Tibial artery (tissue), 4 donors: ENCODE data around the gene NOTCH4.
A peak's percentile ranks its signal among the peaks of the same experiment; 100 is the strongest.
"Not testable (repeated sequence)": the region's sequence is repeated elsewhere in the genome, so short reads cannot be mapped to it uniquely, and the experiment has no call there.

Source experiments
- DNase-seq, 2 donors: peaks; one replicate each; pipeline ENCODE4 v3.0.0-alpha.2; 2019
- H3K27ac ChIP-seq, 2 donors: fragments of 200-600 bp; sonication (generic) in 1 of 2; 1 replicate in 1 of 2; 2 replicates in 1 of 2; pipeline ENCODE4 v1.5.1; 2018 to 2019; ENCODE audit warnings: mild to moderate bottlenecking in 1 of 2
- H3K27me3 ChIP-seq, 2 donors: fragments of 200-600 bp; sonication (generic) in 1 of 2; one replicate each; pipeline versions ENCODE4 v1.5.1 to v1.6.0; 2016 to 2019
- H3K36me3 ChIP-seq, 3 donors: fragments of 200-600 bp; sonication (generic) in 2 of 3; one replicate each; pipeline ENCODE4 v1.5.1; 2016 to 2019; ENCODE audit warnings: mild to moderate bottlenecking in 2 of 3
- H3K4me1 ChIP-seq, 4 donors: fragments of 200-600 bp; sonication (generic) in 2 of 4; 1 replicate in 3 of 4; 2 replicates in 1 of 4; pipeline ENCODE4 v1.5.1; 2016 to 2019
- H3K4me3 ChIP-seq, 2 donors: fragments of 200-600 bp; sonication (generic) in 1 of 2; 1 replicate in 1 of 2; 2 replicates in 1 of 2; pipeline ENCODE4 v1.5.1; 2018 to 2019; ENCODE audit warnings: mild to moderate bottlenecking in 2 of 2
- H3K9me3 ChIP-seq, 3 donors: fragments of 200-600 bp; sonication (generic) in 1 of 3; one replicate each; pipeline ENCODE4 v1.5.1; 2016 to 2019
- intact Hi-C: fragments of 100-400 bp; cut with DNase I; formaldehyde crosslinking; loops from one replicate; pipeline ENCODE4 v1.15.0; 2023; ENCODE audit warnings: low total_unique reads
- TF ChIP-seq, protein P1 (sequence below), 2 experiments: fragments of 200-600 bp in 1 of 2; fragments of 450-650 bp in 1 of 2; IDR thresholded peaks; one replicate each; pipeline ENCODE4 v1.5.1; 2017 to 2019; ENCODE audit warnings: antibody characterized with exemption in 2 of 2, mild to moderate bottlenecking in 1 of 2, moderate library complexity in 1 of 2

NOTCH4 gene

DNA sequence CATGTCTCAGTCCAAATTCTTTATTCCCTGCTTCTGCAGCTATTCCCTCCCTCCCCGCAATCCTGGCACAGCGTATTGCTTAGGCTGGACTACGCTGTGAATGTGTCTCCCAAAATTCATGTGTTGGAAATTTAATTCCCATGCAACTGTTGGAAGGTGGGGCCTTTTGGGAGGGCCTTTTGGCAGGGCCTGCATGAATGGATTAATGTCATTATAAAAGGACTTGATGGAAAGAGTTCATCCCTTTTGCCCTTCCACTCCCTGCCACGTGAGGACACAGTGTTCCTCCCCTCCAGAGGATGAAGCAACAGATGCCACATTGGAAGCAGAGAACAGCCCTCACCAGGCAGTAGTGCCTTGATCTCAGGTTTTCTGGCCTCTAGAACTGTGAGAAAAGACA is 20.4 kb upstream of the NOTCH4 start:
- TF ChIP-seq, protein P1, sequence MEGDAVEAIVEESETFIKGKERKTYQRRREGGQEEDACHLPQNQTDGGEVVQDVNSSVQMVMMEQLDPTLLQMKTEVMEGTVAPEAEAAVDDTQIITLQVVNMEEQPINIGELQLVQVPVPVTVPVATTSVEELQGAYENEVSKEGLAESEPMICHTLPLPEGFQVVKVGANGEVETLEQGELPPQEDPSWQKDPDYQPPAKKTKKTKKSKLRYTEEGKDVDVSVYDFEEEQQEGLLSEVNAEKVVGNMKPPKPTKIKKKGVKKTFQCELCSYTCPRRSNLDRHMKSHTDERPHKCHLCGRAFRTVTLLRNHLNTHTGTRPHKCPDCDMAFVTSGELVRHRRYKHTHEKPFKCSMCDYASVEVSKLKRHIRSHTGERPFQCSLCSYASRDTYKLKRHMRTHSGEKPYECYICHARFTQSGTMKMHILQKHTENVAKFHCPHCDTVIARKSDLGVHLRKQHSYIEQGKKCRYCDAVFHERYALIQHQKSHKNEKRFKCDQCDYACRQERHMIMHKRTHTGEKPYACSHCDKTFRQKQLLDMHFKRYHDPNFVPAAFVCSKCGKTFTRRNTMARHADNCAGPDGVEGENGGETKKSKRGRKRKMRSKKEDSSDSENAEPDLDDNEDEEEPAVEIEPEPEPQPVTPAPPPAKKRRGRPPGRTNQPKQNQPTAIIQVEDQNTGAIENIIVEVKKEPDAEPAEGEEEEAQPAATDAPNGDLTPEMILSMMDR (IDR thresholded peaks at IDR 0.05): no peak
- Histone ChIP-seq H3K9me3 (no peaks in the 10 kb centered on the region), H3K27me3 (peaks cover 0 to 4% of the 10 kb centered on the region in 2 donors), H3K4me3 (peak overlapping the region; percentile 16 to 37), H3K4me1 (peaks cover 0 to 7% (median 3%) of the 10 kb centered on the region in 4 donors), H3K27ac (peak overlapping the region in 1 of 2 donors; percentile 30), H3K36me3 (no peaks in the 10 kb centered on the region)
- intact Hi-C loops: no loop called here
- peak; percentile 74 to 77 for DNase-seq

DNA sequence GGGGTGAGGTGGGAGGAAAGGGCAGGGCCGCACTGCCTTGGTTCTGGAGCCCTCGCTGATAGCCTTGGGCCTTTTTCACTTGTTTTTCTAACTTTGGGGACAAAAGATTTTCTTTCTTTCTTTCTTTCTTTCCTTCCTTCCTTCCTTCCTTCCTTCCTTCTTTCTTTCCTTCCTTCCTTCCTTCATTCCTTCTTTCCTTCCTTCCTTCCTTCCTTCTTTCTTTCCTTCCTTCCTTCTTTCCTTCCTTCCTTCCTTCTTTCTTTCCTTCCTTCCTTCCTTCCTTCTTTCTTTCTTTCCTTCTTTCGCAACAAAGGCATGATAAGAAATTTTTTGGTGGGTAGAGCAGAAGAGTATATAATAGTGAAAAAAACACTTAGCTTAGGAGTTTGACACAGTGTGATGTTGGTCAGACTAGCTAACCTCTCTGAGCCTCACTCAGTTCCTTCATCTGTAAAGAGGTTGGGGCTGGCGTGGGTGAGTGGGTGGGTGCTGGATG is 18.5 kb upstream of the NOTCH4 start:
- H3K9me3 ChIP-seq, H3K36me3 ChIP-seq, H3K4me3 ChIP-seq, H3K27ac ChIP-seq, DNase-seq, intact Hi-C loops, H3K4me1 ChIP-seq, H3K27me3 ChIP-seq: not testable (repeated sequence)

DNA sequence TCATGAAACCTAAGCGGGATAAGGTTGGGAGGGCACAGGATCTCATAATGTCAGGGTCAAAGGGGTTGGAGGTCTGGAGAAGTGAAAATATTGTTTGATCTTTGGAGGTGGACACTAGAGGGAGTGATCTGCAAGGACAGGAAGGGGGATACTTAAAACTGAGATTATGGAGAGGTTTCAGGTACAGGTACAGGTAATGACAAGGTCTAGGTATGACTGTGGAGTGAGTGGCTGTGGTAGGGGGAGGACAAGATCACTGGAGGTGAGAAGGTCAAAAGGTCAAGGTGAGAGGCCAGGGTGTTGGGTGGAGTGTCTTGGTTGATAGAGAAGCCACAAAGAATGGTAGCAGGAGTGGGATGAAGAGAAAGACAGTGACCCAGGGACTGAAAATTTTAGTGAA is 16.8 kb upstream of the NOTCH4 start:
- Histone ChIP-seq H3K27ac (no peak overlapping the region), H3K36me3 (no peaks in the 10 kb centered on the region), H3K4me3 (no peak overlapping the region), H3K27me3 (peaks cover 0 to 4% of the 10 kb centered on the region in 2 donors), H3K9me3 (no peaks in the 10 kb centered on the region), H3K4me1 (peaks cover 0 to 7% (median 3%) of the 10 kb centered on the region in 4 donors)
- TF ChIP-seq, protein P1 (IDR thresholded peaks at IDR 0.05): no peak
- intact Hi-C loops: no loop called here
- DNase-seq: no peak

DNA sequence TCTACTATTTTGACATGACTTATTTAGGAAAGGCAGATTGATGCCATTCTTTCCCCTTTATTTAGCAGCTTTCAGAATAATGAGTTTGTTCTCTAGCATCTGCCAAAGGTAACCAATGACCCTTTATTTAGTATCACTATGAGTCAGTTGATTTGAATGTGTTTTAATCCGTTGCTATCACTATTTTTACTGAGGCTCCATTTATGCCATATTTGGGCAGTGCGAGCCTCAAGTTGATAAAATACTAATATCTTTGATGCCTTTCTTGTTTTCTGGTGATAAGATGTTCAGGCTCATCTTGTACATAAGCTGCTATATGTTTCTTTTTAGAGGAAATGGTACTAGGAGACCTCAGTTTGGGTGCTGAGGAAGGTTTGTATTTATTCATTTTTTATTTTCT is 15.6 kb upstream of the NOTCH4 start:
- H3K27me3 ChIP-seq: peaks cover 0 to 4% of the 10 kb centered on the region in 2 donors
- no peak for DNase-seq
- TF ChIP-seq, protein P1 (IDR thresholded peaks at IDR 0.05): no peak
- no peaks in the 10 kb centered on the region for H3K9me3 ChIP-seq
- H3K27ac ChIP-seq: no peak overlapping the region
- intact Hi-C loops: no loop called here
- H3K4me1 ChIP-seq: peaks cover 0 to 4% (median 2%) of the 10 kb centered on the region in 4 donors
- H3K4me3 ChIP-seq: no peak overlapping the region
- H3K36me3 ChIP-seq: no peaks in the 10 kb centered on the region

DNA sequence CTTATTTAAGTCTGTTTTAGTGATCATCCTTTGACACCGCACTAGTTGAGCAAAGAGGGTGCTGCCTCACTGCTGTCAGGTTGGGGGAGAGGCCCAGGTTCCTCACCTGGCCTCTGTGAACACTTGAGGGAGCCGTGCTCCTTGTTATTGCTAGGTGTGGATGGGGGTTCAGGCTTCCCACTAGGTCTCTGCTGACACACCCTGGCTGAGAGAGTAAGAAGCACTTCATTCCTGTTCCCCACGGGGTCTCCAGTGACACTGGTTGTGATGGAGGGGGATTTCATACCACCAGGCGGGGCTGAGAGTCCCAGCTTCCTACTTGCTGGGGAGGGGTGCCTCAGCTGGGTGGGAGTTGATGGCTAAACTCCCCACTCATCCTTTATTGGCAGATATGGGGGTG is 11.1 kb upstream of the NOTCH4 start:
- Histone ChIP-seq H3K27ac (no peak overlapping the region), H3K36me3 (no peaks in the 10 kb centered on the region), H3K4me1 (no peaks in the 10 kb centered on the region), H3K4me3 (no peak overlapping the region), H3K27me3 (no peaks in the 10 kb centered on the region), H3K9me3 (no peaks in the 10 kb centered on the region)
- intact Hi-C loops: no loop called here
- TF ChIP-seq, protein P1 (IDR thresholded peaks at IDR 0.05): no peak
- DNase-seq: no peak

DNA sequence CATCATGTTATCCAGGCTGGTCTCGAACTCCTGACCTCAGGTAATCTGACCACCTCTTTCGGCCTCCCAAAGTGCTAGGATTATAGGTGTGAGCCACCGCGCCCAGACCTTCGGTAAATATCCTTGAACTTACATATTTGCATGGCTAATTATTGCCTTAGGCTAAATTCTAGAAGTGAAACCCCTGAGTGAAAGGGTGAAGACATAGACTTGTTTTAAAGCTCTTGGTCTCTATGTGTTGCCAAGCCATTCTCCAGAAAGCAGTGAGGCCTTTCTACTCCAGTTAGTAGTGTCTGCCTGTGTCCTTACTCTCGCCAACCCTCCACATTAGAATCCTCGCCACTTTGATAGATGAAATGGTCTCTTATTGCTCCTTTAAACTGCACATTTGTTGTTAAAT is 2.6 kb upstream of the NOTCH4 start:
- TF ChIP-seq, protein P1 (IDR thresholded peaks at IDR 0.05): no peak
- Histone ChIP-seq H3K4me3 (no peak overlapping the region), H3K4me1 (no peaks in the 10 kb centered on the region), H3K27me3 (peaks cover 0 to 13% of the 10 kb centered on the region in 2 donors), H3K36me3 (no peaks in the 10 kb centered on the region), H3K9me3 (no peaks in the 10 kb centered on the region), H3K27ac (no peak overlapping the region)
- DNase-seq: no peak
- intact Hi-C loops: no loop called here
